HEK293T (cell line): Measurements from ENCODE around the gene TNFRSF25.

Source experiments
- ARNT ChIP-seq: fragments of 450-650 bp; IDR thresholded peaks from 2 replicates; pipeline ENCODE4 v1.6.1; 2017; ENCODE audit warnings: mild to moderate bottlenecking
- BHLHE40 ChIP-seq: fragments of 450-650 bp; IDR thresholded peaks from 2 replicates; pipeline ENCODE4 v1.6.1; 2016; ENCODE audit warnings: mild to moderate bottlenecking, moderate library complexity, borderline replicate concordance
- CTBP1 ChIP-seq: fragments of 450-650 bp; IDR thresholded peaks from 2 replicates; pipeline ENCODE4 v1.6.1; 2016; ENCODE audit warnings: borderline replicate concordance
- FOXK2 ChIP-seq: fragments of 450-650 bp; IDR thresholded peaks from 2 replicates; pipeline ENCODE4 v1.6.1; 2016; ENCODE audit warnings: mild to moderate bottlenecking
- FOXM1 ChIP-seq: fragments of 450-650 bp; IDR thresholded peaks from 2 replicates; pipeline ENCODE4 v1.6.1; 2017; ENCODE audit warnings: mild to moderate bottlenecking, borderline replicate concordance
- HDGF ChIP-seq: fragments of 450-650 bp; IDR thresholded peaks from 2 replicates; pipeline ENCODE4 v1.6.1; 2017; ENCODE audit warnings: antibody characterized with exemption, borderline replicate concordance
- NFRKB ChIP-seq: fragments of 450-650 bp; IDR thresholded peaks from 2 replicates; pipeline ENCODE4 v1.6.1; 2016; ENCODE audit warnings: mild to moderate bottlenecking, moderate library complexity
- SP1 ChIP-seq: fragments of 450-650 bp; IDR thresholded peaks from 2 replicates; pipeline ENCODE4 v1.6.1; 2017
- TARDBP ChIP-seq: fragments of 450-650 bp; IDR thresholded peaks from 2 replicates; pipeline ENCODE4 v1.6.1; 2016
- ZNF384 ChIP-seq: fragments of 450-650 bp; IDR thresholded peaks from 2 replicates; pipeline ENCODE4 v1.6.1; 2016

DNA sequence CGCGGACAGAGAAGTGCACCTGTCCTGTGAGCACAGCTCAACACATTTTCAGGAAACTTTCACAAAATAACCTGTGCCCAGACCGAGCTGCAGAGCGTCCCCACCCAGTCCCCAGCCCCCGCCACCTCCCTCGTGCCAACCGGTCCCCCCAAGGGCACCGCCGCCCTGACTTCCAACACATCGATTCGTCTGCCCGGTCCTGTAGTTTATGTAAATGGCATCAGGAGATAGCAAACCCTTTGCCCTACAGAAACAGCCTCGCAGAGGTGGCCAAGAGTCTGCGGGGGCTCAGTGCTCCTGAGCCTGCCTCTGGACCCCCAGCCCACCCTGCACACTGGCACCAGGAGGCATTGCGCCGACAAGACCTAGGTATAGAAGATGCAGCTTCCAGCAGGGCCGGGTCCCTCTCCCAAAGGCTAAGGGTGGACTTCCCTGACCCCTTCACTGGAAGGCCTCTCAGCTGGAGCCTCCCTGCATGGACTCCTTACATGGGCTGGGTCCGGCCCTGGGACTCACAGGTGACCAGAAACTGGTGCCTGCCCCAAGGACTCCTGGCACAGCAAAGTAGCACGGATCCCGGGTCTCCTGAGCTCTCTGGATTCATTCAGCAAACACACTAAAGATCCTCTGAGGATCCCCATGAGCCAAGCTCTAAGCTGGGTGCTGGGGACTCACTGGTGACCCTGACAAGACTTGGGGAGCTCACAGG lies 32.0 kb upstream of the TNFRSF25 start:
- TF ChIP-seq ZNF384 (no peak), NFRKB (no peak), CTBP1 (no peak), SP1 (no peak), FOXK2 (no peak), HDGF (no peak), TARDBP (no peak), ARNT (no peak), FOXM1 (no peak), BHLHE40 (no peak)
